Mesenchymal stem cell (in vitro differentiated cells and primary cell): ENCODE data around the gene HPS6.

ENCODE experiments used
- DNase-seq: peaks from one replicate; pipeline ENCODE4 v3.0.0-alpha.2; 2013
- H2AFZ ChIP-seq: one replicate; pipeline ENCODE4 v1.6.1; 2013; ENCODE audit warnings: low read depth, mild to moderate bottlenecking, control low read depth, inconsistent platforms, low read length, moderate library complexity
- H2AK5ac ChIP-seq: 2 replicates; pipeline ENCODE4 v1.6.1; 2013; ENCODE audit warnings: low read length, moderate library complexity, mild to moderate bottlenecking, inconsistent platforms; ENCODE audit not compliant: severe bottlenecking
- H2BK120ac ChIP-seq: one replicate; pipeline ENCODE4 v1.6.1; 2013; ENCODE audit warnings: low read depth, mild to moderate bottlenecking, inconsistent platforms, low read length, moderate library complexity
- H2BK12ac ChIP-seq, 2 experiments: one replicate each; pipeline ENCODE4 v1.6.1; 2013; ENCODE audit warnings: inconsistent platforms in 2 of 2, low read length in 2 of 2, mild to moderate bottlenecking in 2 of 2, moderate library complexity in 2 of 2, control low read depth in 1 of 2
- H2BK15ac ChIP-seq: one replicate; pipeline ENCODE4 v1.6.1; 2013; ENCODE audit warnings: mild to moderate bottlenecking, low read depth, inconsistent platforms; ENCODE audit not compliant: poor library complexity, severe bottlenecking
- H2BK5ac ChIP-seq: 2 replicates; pipeline ENCODE4 v1.6.1; 2013; ENCODE audit warnings: low read depth, mild to moderate bottlenecking, low read length, control low read depth, inconsistent platforms; ENCODE audit not compliant: poor library complexity, severe bottlenecking
- H3K14ac ChIP-seq, 2 experiments: one replicate each; pipeline ENCODE4 v1.6.1; 2013; ENCODE audit warnings: inconsistent platforms in 2 of 2, low read length in 2 of 2, control low read depth in 1 of 2, mild to moderate bottlenecking in 1 of 2, moderate library complexity in 1 of 2
- H3K18ac ChIP-seq, 2 experiments: one replicate each; pipeline ENCODE4 v1.6.1; 2013; ENCODE audit warnings: inconsistent platforms in 2 of 2, low read length in 2 of 2, control low read depth in 1 of 2, low read depth in 1 of 2, mild to moderate bottlenecking in 1 of 2
- H3K23ac ChIP-seq, 2 experiments: one replicate each; pipeline ENCODE4 v1.6.1; 2013; ENCODE audit warnings: inconsistent platforms in 2 of 2, low read length in 2 of 2, mild to moderate bottlenecking in 2 of 2, moderate library complexity in 2 of 2, control low read depth in 1 of 2
- H3K27ac ChIP-seq: 2 replicates; pipeline ENCODE4 v1.5.1; 2013; ENCODE audit warnings: mild to moderate bottlenecking, moderate library complexity, low read length, control low read depth, inconsistent platforms; ENCODE audit not compliant: poor library complexity, severe bottlenecking
- H3K27me3 ChIP-seq, 2 experiments: 2 replicates each; pipeline versions ENCODE4 v1.6.1 to v1.7.0; 2013; ENCODE audit warnings: low read length in 2 of 2, mild to moderate bottlenecking in 2 of 2, moderate library complexity in 2 of 2, control low read depth in 1 of 2, inconsistent platforms in 1 of 2; ENCODE audit not compliant: control insufficient read depth in 1 of 2, insufficient read depth in 1 of 2
- H3K36me3 ChIP-seq, 2 experiments: 2 replicates each; pipeline versions ENCODE4 v1.6.1 to v1.7.0; 2013; ENCODE audit warnings: low read length in 2 of 2, control low read depth in 1 of 2, inconsistent platforms in 1 of 2, low read depth in 1 of 2, mild to moderate bottlenecking in 1 of 2; ENCODE audit not compliant: insufficient read depth in 2 of 2, control insufficient read depth in 1 of 2
- H3K4ac ChIP-seq, 2 experiments: one replicate each; pipeline ENCODE4 v1.6.1; 2013; ENCODE audit warnings: inconsistent platforms in 2 of 2, low read length in 2 of 2, mild to moderate bottlenecking in 2 of 2, moderate library complexity in 2 of 2, control low read depth in 1 of 2, low read depth in 1 of 2
- H3K4me1 ChIP-seq: 2 replicates; pipeline ENCODE4 v1.6.1; 2013; ENCODE audit warnings: low read depth, low read length, control low read depth; ENCODE audit not compliant: control insufficient read depth, insufficient read depth
- H3K4me2 ChIP-seq: 2 replicates; pipeline ENCODE4 v1.6.1; 2013; ENCODE audit warnings: low read length, mild to moderate bottlenecking, inconsistent platforms; ENCODE audit not compliant: poor library complexity, severe bottlenecking
- H3K4me3 ChIP-seq, 2 experiments: 2 replicates each; pipeline versions ENCODE4 v1.5.1 to v1.7.0; 2013; ENCODE audit warnings: low read length in 2 of 2, mild to moderate bottlenecking in 2 of 2, control low read depth in 1 of 2, low read depth in 1 of 2; ENCODE audit not compliant: insufficient read depth in 1 of 2
- H3K79me1 ChIP-seq: replicated peaks from 2 replicates; pipeline ENCODE4 v1.6.1; 2013; ENCODE audit warnings: mild to moderate bottlenecking, control low read depth, low read length, inconsistent platforms; ENCODE audit not compliant: poor library complexity, severe bottlenecking
- H3K9ac ChIP-seq: 2 replicates; pipeline ENCODE4 v1.7.0; 2013; ENCODE audit warnings: mild to moderate bottlenecking, low read length, moderate library complexity
- H3K9me3 ChIP-seq: 2 replicates; pipeline ENCODE4 v1.7.0; 2013; ENCODE audit warnings: mild to moderate bottlenecking, low read length; ENCODE audit not compliant: control insufficient read depth
- H4K8ac ChIP-seq: one replicate; pipeline ENCODE4 v1.6.1; 2013; ENCODE audit warnings: inconsistent platforms, mild to moderate bottlenecking, low read length, moderate library complexity
- H4K91ac ChIP-seq: one replicate; pipeline ENCODE4 v1.6.1; 2013; ENCODE audit warnings: mild to moderate bottlenecking, low read length, inconsistent platforms
- WGBS: methylation state at CpG from one replicate; pipeline ENCODE4 v1.1.7; 2013; ENCODE audit warnings: mixed read lengths; 5-methylcytosine and 5-hydroxymethylcytosine counted together

HPS6 gene

DNA sequence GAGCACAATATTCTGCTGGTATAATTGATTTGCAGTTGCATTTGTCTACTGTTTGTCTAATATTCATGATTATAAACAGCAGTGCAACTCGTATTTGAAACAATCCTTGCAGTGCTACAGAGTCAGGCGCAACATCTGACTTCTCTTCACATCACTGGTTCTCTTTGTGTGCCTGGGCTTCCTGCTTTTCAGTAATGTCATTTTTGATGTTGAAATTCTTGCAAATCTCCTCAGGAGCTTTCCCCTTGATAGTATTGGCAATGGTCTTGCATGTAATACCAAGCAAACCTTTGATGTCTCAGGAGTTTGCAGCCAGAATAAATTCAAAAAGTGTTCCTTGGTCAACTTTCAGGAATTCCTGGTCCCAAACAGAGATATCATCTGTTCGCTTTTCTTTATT, 20.2 kb downstream of the HPS6 start:
- peaks cover 0 to 3% of the 10 kb centered on the region in 2 experiments for H3K27me3 ChIP-seq
- H2AFZ ChIP-seq, result no peak overlapping the region
- no peak overlapping the region for H4K91ac ChIP-seq
- no peak for DNase-seq
- H2BK120ac ChIP-seq, result no peak overlapping the region
- H3K14ac ChIP-seq, result no peak overlapping the region
- no peak overlapping the region for H2BK15ac ChIP-seq
- H3K4me2 ChIP-seq, result no peak overlapping the region
- no peak overlapping the region for H3K23ac ChIP-seq
- no peak overlapping the region for H2BK5ac ChIP-seq
- WGBS, result 100% methylated on average over 3 of the region's 3 CpGs
- H2BK12ac ChIP-seq, result no peak overlapping the region
- H3K27ac ChIP-seq, result no peak overlapping the region
- H3K9me3 ChIP-seq, result no peaks in the 10 kb centered on the region
- H3K9ac ChIP-seq, result no peak overlapping the region
- H3K4ac ChIP-seq, result no peak overlapping the region
- no peaks in the 10 kb centered on the region for H3K4me1 ChIP-seq
- no peaks in the 10 kb centered on the region for H3K79me1 ChIP-seq
- no peak overlapping the region for H4K8ac ChIP-seq
- no peak overlapping the region for H3K18ac ChIP-seq
- H3K4me3 ChIP-seq, result no peak overlapping the region
- H2AK5ac ChIP-seq, result no peak overlapping the region
- no peaks in the 10 kb centered on the region for H3K36me3 ChIP-seq

GRCh38 chr10:102086196-102086595, 21.0 kb downstream of the HPS6 start:
- Histone ChIP-seq H3K23ac (no peak overlapping the region), H2BK5ac (no peak overlapping the region), H3K36me3 (no peaks in the 10 kb centered on the region), H2BK12ac (no peak overlapping the region), H3K18ac (no peak overlapping the region), H2BK15ac (no peak overlapping the region), H3K9me3 (no peaks in the 10 kb centered on the region), H3K4me1 (no peaks in the 10 kb centered on the region), H4K8ac (no peak overlapping the region), H3K4me2 (no peak overlapping the region), H3K14ac (no peak overlapping the region), H3K79me1 (no peaks in the 10 kb centered on the region), H2AK5ac (no peak overlapping the region), H3K9ac (no peak overlapping the region), H3K4me3 (no peak overlapping the region), H2BK120ac (no peak overlapping the region), H3K4ac (no peak overlapping the region), H3K27me3 (no peaks in the 10 kb centered on the region), H4K91ac (no peak overlapping the region), H2AFZ (no peak overlapping the region), H3K27ac (no peak overlapping the region)
- DNase-seq, result no peak
- 100% methylated on average over 4 of the region's 8 CpGs for WGBS

GRCh38 chr10:102090772-102091171, 25.6 kb downstream of the HPS6 start:
- WGBS, result 60% methylated on average over 2 of the region's 2 CpGs
- Histone ChIP-seq H3K4me1 (no peaks in the 10 kb centered on the region), H2AFZ (no peak overlapping the region), H3K14ac (no peak overlapping the region), H3K18ac (no peak overlapping the region), H3K79me1 (no peaks in the 10 kb centered on the region), H2BK5ac (no peak overlapping the region), H4K8ac (no peak overlapping the region), H3K9ac (no peak overlapping the region), H2BK12ac (no peak overlapping the region), H3K4me3 (no peak overlapping the region), H2BK120ac (no peak overlapping the region), H2BK15ac (no peak overlapping the region), H3K9me3 (no peaks in the 10 kb centered on the region), H2AK5ac (no peak overlapping the region), H3K27me3 (no peaks in the 10 kb centered on the region), H3K4ac (no peak overlapping the region), H3K4me2 (no peak overlapping the region), H3K23ac (no peak overlapping the region), H4K91ac (no peak overlapping the region), H3K27ac (no peak overlapping the region), H3K36me3 (no peaks in the 10 kb centered on the region)
- peak; percentile 23 for DNase-seq

- Histone ChIP-seq H2BK5ac (no peak overlapping the region), H3K9ac (no peak overlapping the region), H3K18ac (no peak overlapping the region), H2BK12ac (no peak overlapping the region), H3K4ac (no peak overlapping the region), H3K4me3 (no peak overlapping the region), H3K4me1 (no peaks in the 10 kb centered on the region), H2BK120ac (no peak overlapping the region), H3K27ac (no peak overlapping the region), H2BK15ac (no peak overlapping the region), H2AK5ac (no peak overlapping the region), H3K4me2 (no peak overlapping the region), H3K23ac (no peak overlapping the region), H2AFZ (no peak overlapping the region), H3K14ac (no peak overlapping the region), H3K36me3 (no peaks in the 10 kb centered on the region), H4K8ac (no peak overlapping the region), H3K27me3 (no peaks in the 10 kb centered on the region), H3K79me1 (no peaks in the 10 kb centered on the region), H4K91ac (no peak overlapping the region), H3K9me3 (no peaks in the 10 kb centered on the region)
- WGBS, result 95% methylated on average over 6 of the region's 7 CpGs
- no peak for DNase-seq
These were observed 31.3 kb downstream of the HPS6 start for GRCh38 chr10:102096449-102096848.
